ENCODE results near the gene ZNF792.
"Not testable (repeated sequence)": the region's sequence is repeated elsewhere in the genome, so short reads cannot be mapped to it uniquely, and the experiment has no call there.

The ZNF792 gene

DNA sequence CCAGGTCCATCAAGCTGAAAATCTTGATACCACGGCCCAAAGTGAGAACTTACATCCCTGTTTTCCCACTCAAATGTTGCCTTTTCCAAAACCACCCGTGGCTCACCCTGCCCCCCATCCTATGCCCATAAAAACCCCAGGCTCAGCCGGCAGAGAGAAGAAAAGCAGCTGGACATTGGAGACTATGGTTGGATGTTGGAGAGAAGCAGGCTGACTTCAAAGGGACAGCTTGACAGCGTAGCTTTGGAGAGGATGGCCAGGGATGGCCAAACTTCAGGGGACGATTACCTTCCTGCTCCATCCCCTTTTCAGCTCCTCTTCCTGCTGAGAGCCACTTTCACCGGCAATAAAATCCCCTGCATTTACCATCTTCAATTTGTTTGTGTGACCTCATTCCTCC, 3.5 kb upstream of the ZNF792 start:
- DNase-seq = no peak

DNA sequence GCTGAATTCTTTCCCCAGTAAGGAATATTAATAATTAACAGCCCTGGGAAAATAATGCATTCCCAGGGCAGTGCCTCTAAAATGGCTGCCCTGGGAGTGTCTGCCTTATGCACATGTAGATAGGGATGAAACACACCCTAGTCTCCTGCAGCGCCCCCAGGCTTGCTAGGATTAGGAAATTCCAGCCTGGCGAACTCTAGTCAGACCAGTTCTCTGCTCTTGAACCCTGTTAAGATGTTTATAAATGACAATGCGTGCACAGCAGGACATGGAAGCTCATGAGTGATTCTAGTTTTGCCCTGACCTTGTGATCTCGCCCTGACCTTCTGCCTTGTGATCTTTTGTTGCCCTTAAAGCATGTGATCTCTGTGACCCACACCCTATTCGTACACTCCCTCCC, 1.5 kb upstream of the ZNF792 start:
- not testable (repeated sequence) for DNase-seq

DNA sequence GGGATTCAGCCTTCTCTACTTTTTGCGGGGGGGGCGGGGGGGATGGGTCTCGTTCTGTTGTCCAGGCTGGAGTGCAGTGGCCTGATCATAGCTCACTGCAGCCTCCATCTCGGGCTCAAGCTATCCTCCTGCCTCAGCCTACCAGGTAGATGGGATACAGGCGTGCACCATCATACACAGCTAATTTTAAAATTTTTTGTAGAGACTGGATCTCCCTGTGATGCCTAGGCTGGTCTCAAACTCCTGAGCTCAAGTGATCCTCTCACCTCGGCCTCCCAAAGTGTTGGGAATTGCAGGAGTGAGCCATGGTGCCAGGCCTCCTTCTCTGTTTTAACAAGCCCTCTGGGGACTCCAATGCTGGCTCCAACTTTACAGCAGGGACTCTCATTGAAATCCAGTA, 569 bp upstream of the ZNF792 start:
- no peak for DNase-seq

DNA sequence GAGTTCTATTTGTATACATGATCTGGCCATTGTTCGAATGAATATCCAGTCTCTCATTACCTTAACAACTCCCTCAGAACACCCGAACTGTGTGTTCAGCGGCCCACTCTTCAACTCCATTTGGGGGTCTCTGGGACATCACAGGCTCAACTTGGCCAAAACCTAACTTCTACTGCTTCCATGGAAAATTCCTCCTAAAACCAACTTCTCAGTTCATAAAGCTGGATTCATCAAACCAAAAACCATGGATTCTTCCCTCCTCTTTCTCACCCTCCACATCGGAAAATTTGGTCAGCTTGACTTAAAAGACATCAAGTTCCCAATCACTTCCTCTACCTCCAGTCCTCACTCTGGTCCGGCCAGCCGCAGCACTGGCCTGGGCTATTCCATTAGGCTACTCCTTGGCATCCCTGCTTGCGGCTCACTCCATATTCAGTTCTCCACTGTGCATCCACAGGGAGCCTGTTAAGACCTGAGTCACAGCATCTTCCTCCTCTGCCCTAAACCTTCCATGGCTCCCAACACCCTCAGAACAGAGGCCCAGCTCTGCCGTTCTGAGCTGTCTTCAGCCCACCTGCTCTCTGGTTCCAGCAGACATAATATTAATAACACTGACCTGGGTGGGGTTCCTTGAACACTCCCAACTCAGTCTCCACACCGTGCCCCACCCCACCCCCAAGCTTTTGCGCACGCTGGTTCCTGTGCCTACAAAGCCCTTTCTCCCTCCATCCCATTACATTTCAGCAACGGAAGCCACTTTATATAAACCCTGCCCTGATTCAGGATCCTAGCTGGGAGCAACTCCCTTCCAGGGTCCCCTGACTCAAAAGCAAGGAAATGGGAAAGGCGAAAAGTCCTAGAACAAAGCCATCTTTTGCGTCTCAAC, 1.1 kb downstream of the ZNF792 start:
- DNase-seq = no peak

DNA sequence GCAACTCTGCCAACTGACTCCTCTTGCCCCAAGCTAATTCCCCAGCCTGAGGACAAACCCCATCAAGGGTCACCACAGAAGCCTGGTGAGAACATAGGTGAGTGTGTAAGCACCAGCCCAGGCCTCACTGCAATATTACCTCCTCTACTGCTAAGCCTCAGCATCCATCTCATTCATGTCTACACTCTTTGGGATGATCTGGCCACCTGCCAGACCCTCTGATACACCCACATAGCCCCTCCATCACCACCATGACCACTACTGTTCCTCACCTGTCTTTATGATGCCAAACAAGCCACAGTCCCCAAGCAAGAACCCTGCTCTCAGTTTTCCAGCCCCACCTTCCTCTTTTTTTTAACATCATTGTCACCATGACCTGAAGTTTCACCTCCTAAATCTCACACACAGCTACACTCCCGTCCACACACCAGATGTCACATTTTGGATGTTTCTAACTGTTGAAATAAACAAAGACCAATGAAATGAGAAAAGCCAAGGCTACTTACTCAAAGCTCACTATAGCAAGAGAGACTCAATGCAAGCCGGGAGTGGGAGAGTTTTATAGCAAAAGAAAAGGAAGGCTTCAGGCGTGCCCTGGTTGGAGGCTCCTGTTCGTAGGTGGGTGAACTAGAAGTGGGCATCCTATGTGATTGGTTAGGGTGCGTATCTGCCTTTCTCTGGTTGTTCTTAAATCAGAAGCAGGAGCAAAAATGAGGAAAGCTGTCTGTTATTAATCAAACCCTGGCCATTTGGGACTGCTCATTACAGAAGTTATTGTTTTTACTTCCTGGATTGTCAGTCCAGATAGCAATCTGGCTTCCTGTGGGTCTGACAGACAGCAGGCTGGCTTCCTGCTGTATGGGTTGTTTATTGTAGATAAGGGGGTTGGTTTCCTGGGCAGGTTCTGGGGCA, 2.0 kb downstream of the ZNF792 start:
- no peak for DNase-seq

DNA sequence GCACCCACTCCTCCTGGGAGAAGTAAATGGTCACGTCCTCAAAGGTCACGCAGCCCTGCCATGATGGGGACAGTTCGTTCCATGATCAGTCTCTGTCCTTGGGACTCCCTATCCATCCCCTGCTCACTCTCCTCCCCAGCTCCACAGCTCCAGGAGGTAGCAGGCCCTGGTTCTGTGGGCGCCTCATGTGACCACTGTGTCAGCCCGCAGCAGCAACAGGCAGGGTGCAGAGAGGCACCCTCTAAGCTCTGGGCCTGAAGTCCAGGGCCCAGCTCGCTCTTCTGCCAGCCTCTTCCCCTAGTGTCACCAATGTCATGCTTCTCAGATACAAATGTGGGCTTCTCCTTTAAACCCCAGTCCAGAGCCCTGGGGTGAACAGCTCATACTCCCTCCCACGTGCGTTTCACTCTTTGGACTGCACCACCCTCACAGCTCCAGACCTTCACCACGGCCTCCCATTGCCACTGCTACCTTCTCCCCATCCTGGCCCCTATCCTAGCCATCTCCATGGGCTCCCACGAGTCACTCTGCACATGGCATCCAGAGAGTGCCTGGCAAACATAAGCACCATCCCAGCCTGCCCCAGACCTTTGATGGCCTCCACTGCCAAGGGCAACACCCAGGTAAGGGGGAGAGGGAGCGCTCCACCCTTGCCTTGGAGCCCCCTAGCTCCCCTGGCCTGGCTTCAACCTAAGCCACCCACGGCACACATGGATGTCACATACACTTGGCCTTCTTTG, 2.9 kb downstream of the ZNF792 start:
- DNase-seq = no peak

DNA sequence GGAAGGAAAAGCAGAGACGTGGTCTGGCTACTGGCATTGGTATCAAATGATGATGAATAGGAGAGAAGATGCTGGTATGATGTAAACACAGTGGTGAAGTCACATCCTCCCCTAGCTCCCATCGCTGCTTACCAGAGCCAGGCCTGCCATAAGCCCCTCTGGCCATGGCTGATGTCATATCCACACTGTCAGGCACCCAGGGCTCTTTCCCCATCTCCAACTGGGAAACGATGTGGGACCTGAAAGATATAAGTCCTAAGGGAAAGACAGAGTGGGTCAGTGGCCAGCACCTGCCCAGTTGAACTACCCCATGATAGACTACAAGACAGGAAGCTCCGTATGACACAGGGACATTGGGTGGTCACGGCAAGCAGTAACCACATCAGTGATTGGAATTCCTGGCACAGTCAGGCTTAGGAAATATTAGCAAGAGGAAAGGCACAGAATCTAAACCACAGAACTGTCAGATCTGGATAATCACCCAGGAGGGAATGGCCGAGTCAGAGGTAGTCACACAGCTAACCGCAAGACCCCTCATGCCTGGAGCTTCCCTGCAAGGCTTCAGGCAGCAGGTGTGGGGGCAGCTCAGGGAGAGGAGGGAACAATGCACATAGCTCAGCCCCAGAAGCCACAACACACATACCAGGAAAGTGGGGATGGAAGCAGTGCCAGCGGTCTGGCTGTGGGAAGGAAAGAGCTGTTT, 3.8 kb downstream of the ZNF792 start:
- no peak for DNase-seq

DNA sequence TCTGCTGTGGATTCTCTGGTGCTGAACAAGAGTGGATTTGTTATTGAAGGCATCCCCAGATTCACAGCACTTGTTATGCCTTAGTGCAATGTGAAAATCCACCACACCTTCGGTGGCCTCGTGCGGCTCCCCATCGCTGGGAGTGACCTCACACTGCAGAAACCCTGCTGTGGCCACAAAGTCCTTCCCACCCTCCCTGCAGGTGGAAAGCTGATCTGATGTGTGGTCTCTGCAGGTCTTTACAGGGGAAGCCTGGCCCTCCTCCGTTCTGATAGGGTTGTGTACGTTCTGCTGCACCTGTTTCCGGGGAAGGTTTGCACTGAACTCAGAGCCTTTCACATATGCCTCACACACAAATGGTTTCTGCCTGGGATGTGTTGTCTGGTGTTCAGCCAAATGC, 5.0 kb downstream of the ZNF792 start:
- no peak for DNase-seq

DNA sequence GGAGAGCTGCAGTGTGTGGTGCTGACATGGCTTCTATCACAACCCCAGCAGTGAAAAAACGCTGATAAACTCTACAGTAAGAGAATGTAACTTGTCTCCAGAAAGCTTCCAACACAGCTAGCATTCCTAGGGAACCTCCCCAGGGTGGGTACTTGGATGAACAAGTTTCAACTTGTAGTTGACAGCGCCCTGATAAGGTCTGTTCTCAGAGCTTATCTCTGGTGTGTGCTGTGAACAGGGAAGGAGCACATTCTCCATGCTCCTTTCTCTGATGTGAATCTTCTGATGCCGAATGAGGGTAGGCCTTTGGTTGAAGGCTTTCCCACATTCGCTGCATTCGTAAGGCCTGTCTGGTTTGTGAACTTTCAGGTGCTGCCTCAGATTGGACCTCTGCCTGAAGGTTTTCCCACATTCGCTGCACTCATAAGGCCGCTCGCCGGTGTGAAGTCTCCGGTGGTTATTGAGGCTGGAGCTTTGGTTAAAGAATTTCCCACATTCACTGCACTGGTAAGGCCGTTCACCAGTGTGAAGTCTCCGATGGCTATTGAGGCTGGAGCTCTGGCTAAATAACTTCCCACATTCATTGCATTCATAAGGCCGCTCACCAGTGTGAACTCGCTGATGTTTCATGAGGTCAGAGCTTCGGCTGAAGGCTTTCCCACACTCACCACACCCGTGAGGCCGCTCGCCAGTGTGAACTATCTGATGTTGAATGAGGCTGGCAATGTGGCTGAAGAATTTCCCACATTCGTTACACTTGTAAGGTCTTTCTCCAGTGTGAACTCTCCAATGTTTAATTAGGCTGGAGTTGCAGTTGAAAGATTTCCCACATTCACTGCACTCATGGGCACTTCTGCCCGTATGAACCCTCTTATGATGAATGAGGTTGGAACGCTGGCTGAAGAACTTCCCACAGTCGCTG, 5.9 kb downstream of the ZNF792 start:
- no peak for DNase-seq

DNA sequence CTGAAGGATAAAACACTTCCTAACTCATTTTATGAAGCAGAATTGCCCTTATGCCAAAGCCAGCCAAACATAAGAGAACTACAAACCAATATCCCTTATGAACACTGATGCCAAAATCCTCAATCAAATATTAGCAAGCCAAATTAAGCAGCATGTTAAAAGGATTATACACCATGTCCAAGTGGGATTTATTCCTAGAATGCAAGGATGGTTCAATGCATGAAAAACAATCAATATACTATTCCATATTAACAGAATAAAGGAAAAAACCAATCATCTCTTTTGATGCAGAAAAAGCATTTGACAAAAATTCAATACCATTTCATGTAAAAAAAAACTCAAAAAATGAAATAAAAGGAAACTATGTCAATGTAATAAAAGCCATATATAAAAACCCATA, 10.9 kb downstream of the ZNF792 start:
- DNase-seq = no peak

DNA sequence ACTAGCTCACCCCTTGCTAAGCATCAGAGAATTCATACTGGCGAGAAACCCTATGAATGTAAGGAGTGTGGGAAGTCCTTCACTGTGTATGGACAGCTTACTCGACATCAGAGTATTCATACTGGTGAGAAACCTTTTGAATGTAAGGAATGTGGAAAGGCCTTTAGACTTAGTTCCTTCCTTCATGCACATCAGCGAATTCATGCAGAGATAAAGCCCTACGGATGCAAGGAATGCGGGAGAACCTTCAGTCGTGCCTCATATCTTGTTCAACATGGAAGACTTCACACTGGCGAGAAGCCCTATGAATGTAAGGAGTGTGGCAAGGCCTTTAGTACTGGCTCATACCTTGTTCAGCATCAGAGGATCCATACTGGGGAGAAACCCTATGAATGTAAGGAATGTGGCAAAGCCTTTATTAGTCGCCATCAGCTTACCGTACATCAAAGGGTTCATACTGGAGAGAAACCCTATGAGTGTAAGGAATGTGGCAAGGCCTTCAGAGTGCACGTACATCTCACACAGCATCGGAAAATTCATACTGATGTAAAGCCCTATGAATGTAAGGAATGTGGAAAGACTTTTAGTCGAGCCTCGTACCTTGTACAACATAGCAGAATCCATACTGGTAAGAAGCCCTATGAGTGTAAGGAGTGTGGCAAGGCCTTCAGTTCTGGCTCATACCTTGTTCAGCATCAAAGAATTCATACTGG, 20.0 kb downstream of the ZNF792 start:
- no peak for DNase-seq

DNA sequence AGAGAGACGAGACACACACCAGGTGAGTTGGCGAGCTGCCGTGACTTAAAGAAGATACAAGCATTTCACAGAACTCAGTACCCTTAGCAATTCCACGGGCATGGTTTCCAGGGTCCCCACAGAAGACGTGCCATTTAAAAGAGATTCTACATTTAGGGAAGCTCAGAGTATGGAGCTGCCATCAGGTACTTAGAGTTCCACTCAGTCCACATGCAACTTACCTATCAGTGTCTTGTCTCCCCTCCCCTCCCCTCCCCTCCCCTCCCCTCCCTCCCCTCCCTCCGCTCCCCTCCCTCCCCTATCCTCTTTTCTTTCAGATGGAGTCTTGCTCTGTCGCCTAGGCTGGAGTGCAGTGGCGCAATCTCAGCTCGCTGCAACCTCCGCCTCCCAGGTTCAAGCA, 25.1 kb downstream of the ZNF792 start:
- DNase-seq = no peak

DNA sequence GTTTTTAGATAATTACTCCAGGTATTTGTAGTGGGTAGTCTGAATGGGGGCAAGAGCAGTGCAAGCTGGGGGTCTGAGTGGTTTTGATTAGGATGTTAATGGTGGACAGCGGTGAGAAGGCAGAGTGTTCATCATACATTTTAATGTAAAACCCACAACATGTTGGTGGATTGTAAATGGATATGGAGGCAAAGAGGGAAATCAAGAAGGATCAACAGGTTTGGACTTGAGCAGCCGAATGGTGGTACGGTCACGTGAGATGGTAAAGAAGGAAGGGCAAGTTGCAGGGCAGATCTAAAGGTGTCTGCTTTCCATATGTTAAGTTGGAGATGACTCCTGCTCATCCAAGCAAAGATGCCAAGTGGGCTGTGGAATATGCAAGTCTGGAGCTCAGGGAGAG, 27.8 kb downstream of the ZNF792 start:
- DNase-seq = no peak

DNA sequence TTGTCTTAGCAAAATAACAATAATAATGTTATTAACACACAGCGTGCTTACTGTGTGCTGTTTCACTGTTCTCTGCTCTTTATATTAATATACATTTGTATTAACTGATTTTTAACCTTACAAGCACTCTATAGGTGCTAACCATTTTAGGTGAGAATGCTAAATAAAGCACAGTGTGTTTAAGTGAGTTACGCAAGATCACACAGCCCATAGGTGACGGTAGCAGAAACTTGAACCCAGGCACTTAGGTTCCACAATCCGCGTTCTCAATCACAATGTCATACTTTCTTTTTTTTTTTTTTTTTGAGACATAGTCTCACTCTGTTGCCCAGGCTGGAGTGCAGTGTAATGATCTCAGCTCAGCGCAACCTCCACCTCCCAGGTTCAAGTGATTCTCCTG, 31.5 kb downstream of the ZNF792 start:
- no peak for DNase-seq

DNA sequence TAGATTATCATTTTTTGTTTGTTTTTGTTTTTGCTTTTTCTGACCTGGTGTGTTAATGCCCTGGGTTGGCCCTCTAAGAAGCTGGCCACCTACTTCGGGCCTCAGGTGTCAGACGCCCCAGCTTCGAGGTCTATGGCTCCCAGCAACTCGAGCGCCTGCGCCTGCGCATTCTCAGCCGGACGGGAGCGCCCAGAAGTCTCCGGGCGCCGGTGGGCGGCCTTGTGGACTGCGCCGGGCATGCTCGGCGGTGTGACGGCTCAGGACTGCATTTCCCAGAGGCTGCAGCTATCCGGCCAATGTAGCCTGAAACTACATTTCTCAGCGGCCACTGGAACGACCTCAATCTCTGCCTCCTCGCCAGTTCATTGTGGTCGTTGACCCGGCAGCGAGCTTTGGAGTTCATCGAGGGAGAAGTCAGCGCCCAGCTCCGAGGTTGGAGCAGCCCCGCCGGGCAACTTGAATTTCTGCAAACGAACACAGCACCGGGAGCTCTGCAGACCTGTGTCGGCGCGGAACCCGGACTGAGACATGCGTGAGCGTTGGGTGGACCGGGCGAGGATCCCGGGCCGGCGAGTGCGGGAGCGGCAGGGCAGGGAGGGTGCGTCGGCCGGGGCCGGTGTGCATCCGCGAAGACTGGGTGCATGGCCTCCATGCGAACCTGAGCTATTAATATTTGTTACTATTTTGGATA, 37.2 kb downstream of the ZNF792 start, which contains the start of gene ZNF30:
TSS of gene ZNF30 (plus strand) at position 219 of the 691 bp plus-strand sequence. CDS start 3,045 bp downstream, outside the sequence.
- DNase-seq = peak; percentile 78

DNA sequence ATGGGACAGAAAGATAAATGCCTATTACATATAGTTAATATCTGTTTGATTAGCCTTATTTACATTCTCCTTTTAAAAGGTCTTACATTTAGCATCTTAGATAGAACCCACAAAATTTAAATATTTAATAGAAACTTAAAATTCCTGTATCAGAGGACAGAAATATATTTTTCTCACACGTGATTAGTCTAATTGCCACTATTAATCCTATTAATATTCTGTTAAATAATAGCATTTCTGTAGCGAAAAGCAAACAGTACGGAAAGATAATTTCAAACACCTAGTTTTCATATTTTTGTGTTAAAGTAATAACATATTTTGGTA, 37.7 kb downstream of the ZNF792 start:
- no peak for DNase-seq

DNA sequence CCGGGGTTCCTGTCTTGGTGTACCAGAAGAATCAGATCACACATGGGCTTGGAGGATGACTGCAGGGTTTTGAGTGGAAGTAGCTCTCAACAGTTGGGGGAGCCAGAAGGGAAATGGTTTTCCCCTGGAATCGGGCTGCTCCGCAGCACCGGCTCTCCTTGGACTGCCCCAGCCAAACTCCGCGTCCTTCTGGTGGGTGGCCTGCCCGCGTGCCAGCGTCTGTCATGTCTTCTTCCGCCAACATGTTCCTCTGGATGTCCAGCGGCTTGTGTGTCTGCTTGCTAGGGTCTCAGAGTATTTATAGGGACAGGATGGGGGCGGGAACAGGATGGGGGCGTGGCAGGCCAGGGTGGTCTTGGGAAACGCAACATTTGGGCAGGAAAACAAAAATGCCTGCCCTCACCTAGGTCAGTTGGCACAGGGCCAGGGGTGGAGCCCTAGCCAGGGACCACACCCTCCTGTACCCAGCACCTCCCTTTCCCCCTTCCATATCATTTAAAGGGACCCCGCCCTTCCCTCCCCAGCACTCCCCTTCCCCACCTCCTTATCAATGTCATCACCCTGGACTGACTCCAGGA, 38.7 kb downstream of the ZNF792 start:
- no peak for DNase-seq

DNA sequence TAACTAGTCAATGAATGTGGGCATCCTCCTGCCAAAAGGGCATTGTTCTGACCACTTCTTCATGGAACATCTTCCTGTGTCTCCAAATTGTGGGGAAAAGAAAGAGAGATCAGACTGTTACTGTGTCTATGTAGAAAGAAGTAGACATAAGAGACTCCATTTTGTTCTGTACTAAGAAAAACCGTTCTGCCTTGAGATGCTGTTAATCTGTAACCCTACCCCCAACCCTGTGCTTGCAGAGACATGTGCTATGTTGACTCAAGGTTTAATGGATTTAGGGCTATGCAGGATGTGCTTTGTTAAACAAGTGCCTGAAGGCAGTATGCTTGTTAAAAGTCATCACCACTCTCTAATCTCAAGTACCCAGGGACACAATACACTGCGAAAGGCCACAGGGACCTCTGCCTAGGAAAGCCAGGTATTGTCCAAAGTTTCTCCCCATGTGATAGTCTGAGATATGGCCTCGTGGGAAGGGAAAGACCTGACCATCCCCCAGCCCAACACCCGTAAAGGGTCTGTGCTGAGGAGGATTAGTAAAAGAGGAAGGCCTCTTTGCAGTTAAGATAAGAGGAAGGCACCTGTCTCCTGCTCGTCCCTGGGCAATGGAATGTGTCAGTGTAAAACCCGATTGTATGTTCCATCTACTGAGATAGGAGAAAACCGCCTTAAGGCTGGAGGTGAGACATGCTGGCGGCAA, 43.8 kb downstream of the ZNF792 start:
- DNase-seq = not testable (repeated sequence)

DNA sequence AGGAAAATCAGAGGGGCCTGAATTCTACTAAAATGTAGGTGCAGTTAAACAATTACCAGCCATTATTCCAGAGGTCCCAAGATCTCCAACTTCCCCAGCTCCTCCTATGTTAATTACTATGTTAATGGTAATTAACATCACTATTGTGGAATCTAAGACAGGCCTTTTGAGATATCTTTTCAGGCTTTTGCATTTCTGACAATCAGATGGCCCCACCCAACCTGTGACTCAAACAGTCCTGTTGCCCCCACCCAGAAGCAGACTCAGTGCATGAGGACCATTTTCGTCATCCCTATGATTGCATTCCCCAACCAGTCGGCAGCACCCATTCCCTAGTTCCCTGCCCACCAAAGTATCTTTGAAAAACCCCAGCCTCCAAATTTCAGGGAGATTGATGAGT, 45.8 kb downstream of the ZNF792 start:
- DNase-seq = no peak

All from NCI-H2171 (cell line).